WTC11 (cell line): ENCODE measurements around the gene VPS25. TPM values are rescaled to one million over a fixed set of nuclear protein-coding genes. Genes with fewer than 3 reads are reported as not detected.

Source experiments
- ATAC-seq: fragments of 200-7000 bp; cut with Tn5 transposase; 2 replicates; pipeline ENCODE4 v1.10.0; 2021; ENCODE audit warnings: mild to moderate bottlenecking, moderate library complexity
- CTCF ChIA-PET: fragments of 300-600 bp; sonication (Branson Sonifier 250); formaldehyde crosslinking; loops from one replicate; lab custom pipeline; 2021; ENCODE audit warnings: antibody characterized with exemption; lab: Charles Lee
- POLR2A ChIA-PET: fragments of 350-600 bp; sonication (Branson Sonifier 250); formaldehyde crosslinking; loops from one replicate; lab custom pipeline; 2021; ENCODE audit warnings: antibody characterized with exemption; lab: Charles Lee
- DNase-seq: peaks from one replicate; pipeline ENCODE4 v3.0.0; 2021; ENCODE audit warnings: low spot score
- H3K27ac Mint-ChIP-seq: 2 replicates; pipeline ENCODE4 v1.8.0; 2021; ENCODE audit warnings: mixed read lengths
- H3K27me3 Mint-ChIP-seq: 2 replicates; pipeline ENCODE4 v1.8.0; 2021; ENCODE audit warnings: low read depth, mild to moderate bottlenecking, moderate library complexity, mixed read lengths
- H3K36me3 Mint-ChIP-seq: 2 replicates; pipeline ENCODE4 v1.8.0; 2021; ENCODE audit warnings: mixed read lengths
- H3K4me1 Mint-ChIP-seq: 2 replicates; pipeline ENCODE4 v1.8.0; 2022; ENCODE audit warnings: mixed read lengths
- H3K4me3 Mint-ChIP-seq: 2 replicates; pipeline ENCODE4 v1.8.0; 2021; ENCODE audit warnings: mild to moderate bottlenecking, moderate library complexity, mixed read lengths
- H3K9me3 Mint-ChIP-seq: 2 replicates; pipeline ENCODE4 v1.8.0; 2021; ENCODE audit warnings: mixed read lengths
- AFF4 ChIP-seq: sonication (generic); formaldehyde crosslinking; IDR thresholded peaks from 2 replicates; pipeline ENCODE4 v1.8.1; 2023; ENCODE audit warnings: mild to moderate bottlenecking, missing genetic modification reagents, borderline replicate concordance
- ATF1 ChIP-seq: sonication (generic); formaldehyde crosslinking; IDR thresholded peaks from 2 replicates; pipeline ENCODE4 v1.8.1; 2023; ENCODE audit warnings: mild to moderate bottlenecking, moderate library complexity, missing genetic modification reagents
- ATF3 ChIP-seq: sonication (generic); formaldehyde crosslinking; conservative IDR thresholded peaks from 2 replicates; pipeline ENCODE4 v1.8.1; 2022; ENCODE audit warnings: mild to moderate bottlenecking, missing genetic modification reagents
- ATF6 ChIP-seq: sonication (generic); formaldehyde crosslinking; IDR thresholded peaks from 2 replicates; pipeline ENCODE4 v1.8.1; 2023; ENCODE audit warnings: mild to moderate bottlenecking, missing genetic modification reagents
- E2F1 ChIP-seq: sonication (generic); formaldehyde crosslinking; IDR thresholded peaks from 2 replicates; pipeline ENCODE4 v1.8.0; 2022; ENCODE audit warnings: mild to moderate bottlenecking, missing genetic modification reagents
- E2F4 ChIP-seq: sonication (generic); formaldehyde crosslinking; IDR thresholded peaks from 2 replicates; pipeline ENCODE4 v1.8.1; 2022; ENCODE audit warnings: low read depth, mild to moderate bottlenecking, moderate library complexity, missing genetic modification reagents, borderline replicate concordance
- EMX1 ChIP-seq: fragments of 250-450 bp; sonication (Bioruptor Pico); IDR thresholded peaks from 2 replicates; pipeline ENCODE4 v1.8.0; 2021; ENCODE audit warnings: mild to moderate bottlenecking
- FOXJ3 ChIP-seq: sonication (generic); formaldehyde crosslinking; IDR thresholded peaks from 2 replicates; pipeline ENCODE4 v1.9.0; 2021; ENCODE audit warnings: missing genetic modification reagents, mild to moderate bottlenecking, borderline replicate concordance
- GABPB1 ChIP-seq: sonication (generic); formaldehyde crosslinking; IDR thresholded peaks from 2 replicates; pipeline ENCODE4 v1.8.1; 2023; ENCODE audit warnings: mild to moderate bottlenecking, missing genetic modification reagents
- HMGA2 ChIP-seq: fragments of 250-450 bp; sonication (Bioruptor Pico); IDR thresholded peaks from 2 replicates; pipeline ENCODE4 v1.4.0; 2021; ENCODE audit warnings: mild to moderate bottlenecking, moderate library complexity
- IRF1 ChIP-seq: sonication (generic); formaldehyde crosslinking; IDR thresholded peaks from 2 replicates; pipeline ENCODE4 v1.8.0; 2023; ENCODE audit warnings: missing genetic modification reagents
- JUN ChIP-seq: sonication (generic); formaldehyde crosslinking; IDR thresholded peaks from 2 replicates; pipeline ENCODE4 v1.8.0; 2023; ENCODE audit warnings: mild to moderate bottlenecking, missing genetic modification reagents
- MYBL2 ChIP-seq: sonication (generic); formaldehyde crosslinking; IDR thresholded peaks from 2 replicates; pipeline ENCODE4 v1.8.1; 2023; ENCODE audit warnings: mild to moderate bottlenecking, moderate library complexity, missing genetic modification reagents
- NFE2L1 ChIP-seq: sonication (generic); formaldehyde crosslinking; IDR thresholded peaks from 2 replicates; pipeline ENCODE4 v1.8.1; 2023; ENCODE audit warnings: missing genetic modification reagents
- RORB ChIP-seq: fragments of 250-450 bp; sonication (Bioruptor Pico); IDR thresholded peaks from 2 replicates; pipeline ENCODE4 v1.9.0; 2021; ENCODE audit warnings: mild to moderate bottlenecking
- SMAD4 ChIP-seq: sonication (generic); formaldehyde crosslinking; IDR thresholded peaks from 2 replicates; pipeline ENCODE4 v1.8.0; 2022; ENCODE audit warnings: mild to moderate bottlenecking, missing genetic modification reagents
- SOX15 ChIP-seq: fragments of 250-450 bp; sonication (Bioruptor Pico); IDR thresholded peaks from 2 replicates; pipeline ENCODE4 v1.9.0; 2021; ENCODE audit warnings: mild to moderate bottlenecking
- SP1 ChIP-seq: sonication (generic); formaldehyde crosslinking; conservative IDR thresholded peaks from 2 replicates; pipeline ENCODE4 v1.8.1; 2022; ENCODE audit warnings: missing genetic modification reagents
- TEAD4 ChIP-seq: sonication (generic); formaldehyde crosslinking; IDR thresholded peaks from 2 replicates; pipeline ENCODE4 v1.8.0; 2022; ENCODE audit warnings: mild to moderate bottlenecking, missing genetic modification reagents
- ZBTB43 ChIP-seq: sonication (generic); formaldehyde crosslinking; IDR thresholded peaks from 2 replicates; pipeline ENCODE4 v1.8.1; 2023; ENCODE audit warnings: mild to moderate bottlenecking, missing genetic modification reagents
- ZNF121 ChIP-seq: sonication (generic); formaldehyde crosslinking; IDR thresholded peaks from 2 replicates; pipeline ENCODE4 v1.8.0; 2023; ENCODE audit warnings: missing genetic modification reagents
- ZNF219 ChIP-seq: sonication (generic); formaldehyde crosslinking; IDR thresholded peaks from 2 replicates; pipeline ENCODE4 v1.8.0; 2023; ENCODE audit warnings: missing genetic modification reagents, mild to moderate bottlenecking, borderline replicate concordance
- ZNF263 ChIP-seq: sonication (generic); formaldehyde crosslinking; IDR thresholded peaks from 2 replicates; pipeline ENCODE4 v1.8.1; 2022; ENCODE audit warnings: low read depth, mild to moderate bottlenecking, moderate library complexity, missing genetic modification reagents
- ZNF396 ChIP-seq: fragments of 250-450 bp; sonication (Bioruptor Pico); IDR thresholded peaks from 2 replicates; pipeline ENCODE4 v1.8.0; 2021; ENCODE audit warnings: mild to moderate bottlenecking, moderate library complexity, borderline replicate concordance
- ZNF416 ChIP-seq: fragments of 250-450 bp; sonication (Bioruptor Pico); IDR thresholded peaks from 2 replicates; pipeline ENCODE4 v1.9.0; 2021; ENCODE audit warnings: mild to moderate bottlenecking, inconsistent platforms
- total RNA-seq: library from RNA; stranded (reverse); gene quantifications from 3 replicates; pipeline ENCODE4 v1.2.3, GENCODE V29; 2021

Gene VPS25
- total RNA-seq, 1 experiment from 2014 or later, result 98.6 TPM

GRCh38 chr17:42784409-42784808, 11.2 kb downstream of the VPS25 start (continued):
- TF ChIP-seq ATF6 (CRISPR knock-in tag) (no peak), JUN (CRISPR knock-in tag) (no peak), EMX1 (CRISPR knock-in tag) (no peak), SMAD4 (CRISPR knock-in tag) (no peak), ZNF219 (CRISPR knock-in tag) (no peak), ZNF121 (CRISPR knock-in tag) (no peak), HMGA2 (no peak), ZNF263 (no peak), ATF3 (CRISPR knock-in tag) (no peak), ZBTB43 (CRISPR knock-in tag) (no peak)

- no peaks in the 10 kb centered on the region for H3K9me3 Mint-ChIP-seq
- H3K4me1 Mint-ChIP-seq, result peaks cover 13% of the 10 kb centered on the region
- H3K27me3 Mint-ChIP-seq, result peaks cover 68% of the 10 kb centered on the region
- no peak overlapping the region for H3K27ac Mint-ChIP-seq
- H3K36me3 Mint-ChIP-seq, result no peaks in the 10 kb centered on the region
- TF ChIP-seq TEAD4 (CRISPR knock-in tag) (no peak), ZNF416 (CRISPR knock-in tag) (no peak), IRF1 (CRISPR knock-in tag) (no peak), FOXJ3 (CRISPR knock-in tag) (no peak), ATF1 (CRISPR knock-in tag) (no peak), ZNF263 (no peak), AFF4 (CRISPR knock-in tag) (no peak), NFE2L1 (CRISPR knock-in tag) (no peak), RORB (CRISPR knock-in tag) (no peak), ZNF396 (no peak), SMAD4 (CRISPR knock-in tag) (no peak), EMX1 (CRISPR knock-in tag) (no peak), E2F4 (CRISPR knock-in tag) (no peak), E2F1 (no peak), SOX15 (CRISPR knock-in tag) (no peak), MYBL2 (CRISPR knock-in tag) (no peak), GABPB1 (CRISPR knock-in tag) (no peak), SP1 (CRISPR knock-in tag) (no peak)
- H3K4me3 Mint-ChIP-seq, result no peak overlapping the region
- ChIA-PET CTCF (interaction anchor here (1.2 to 2.8 kb wide), 2 partner anchors 22 to 207 kb away, joined by 3 to 10 read pairs; partner anchors contain the start of gene PSMC3IP), POLR2A (no interaction called here)
- DNase-seq (no peak), ATAC-seq (no peak)
These were observed 11.8 kb downstream of the VPS25 start for GRCh38 chr17:42784811-42785592.
